ENCODE data around the gene LMBRD2.

- TF ChIP-seq TAF1 (IDR thresholded peaks at IDR 0.05; ENCODE audit: borderline replicate concordance, insufficient read depth, low read length) (no peak), POLR2AphosphoS5 (IDR thresholded peaks at IDR 0.05; ENCODE audit: low read depth, low read length) (no peak)
These were observed 97.0 kb downstream of the LMBRD2 start for GRCh38 chr5:36054647-36055046.

Data from PFSK-1 (cell line).